Activated CD8-positive, alpha-beta memory T cell treated with anti-CD3 and anti-CD28 coated beads for 24 hours (primary cell): ENCODE measurements around the gene ELMOD3.
A peak's percentile ranks its signal among the peaks of the same experiment; 100 is the strongest.
"Not testable (repeated sequence)": the region's sequence is repeated elsewhere in the genome, so short reads cannot be mapped to it uniquely, and the experiment has no call there.

Source experiments
- DNase-seq: peaks from one replicate; pipeline ENCODE4 v3.0.0-alpha.2; 2020

The ELMOD3 gene

DNA sequence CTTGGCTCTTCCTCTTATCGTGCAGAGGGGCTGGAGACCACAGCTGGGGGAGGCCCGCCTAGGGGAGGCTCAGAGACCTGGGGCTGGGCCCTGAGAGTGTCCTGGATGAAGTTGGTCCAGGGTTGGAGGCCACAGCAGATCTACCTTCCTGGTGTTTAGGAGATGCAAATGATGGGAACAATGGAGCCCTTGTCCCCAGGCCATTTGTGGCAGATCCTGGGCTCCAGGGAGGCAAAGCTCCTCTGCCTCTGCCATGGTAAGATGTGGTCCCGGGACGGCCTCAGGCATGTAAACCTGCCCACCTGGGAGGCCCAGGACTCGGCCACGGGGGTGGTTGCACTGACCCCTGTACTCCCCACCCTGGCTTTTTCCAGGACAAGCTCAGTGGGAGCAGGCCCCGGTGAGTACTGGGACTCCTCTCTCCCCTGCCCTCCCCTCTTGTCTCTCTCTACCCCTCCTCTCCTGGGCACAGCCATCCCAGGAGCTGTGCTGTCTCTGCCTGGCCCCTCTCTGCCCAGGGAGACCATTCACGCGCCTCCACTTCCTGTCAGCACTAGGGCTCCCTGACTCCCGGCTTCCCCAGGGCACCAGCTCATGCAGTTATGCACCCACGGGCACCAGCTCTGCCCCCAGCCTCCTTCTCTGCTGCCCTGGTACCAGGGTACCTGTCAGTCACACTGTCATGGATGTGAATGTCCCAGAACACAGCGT is 74.8 kb downstream of the ELMOD3 start:
- DNase-seq = no peak

DNA sequence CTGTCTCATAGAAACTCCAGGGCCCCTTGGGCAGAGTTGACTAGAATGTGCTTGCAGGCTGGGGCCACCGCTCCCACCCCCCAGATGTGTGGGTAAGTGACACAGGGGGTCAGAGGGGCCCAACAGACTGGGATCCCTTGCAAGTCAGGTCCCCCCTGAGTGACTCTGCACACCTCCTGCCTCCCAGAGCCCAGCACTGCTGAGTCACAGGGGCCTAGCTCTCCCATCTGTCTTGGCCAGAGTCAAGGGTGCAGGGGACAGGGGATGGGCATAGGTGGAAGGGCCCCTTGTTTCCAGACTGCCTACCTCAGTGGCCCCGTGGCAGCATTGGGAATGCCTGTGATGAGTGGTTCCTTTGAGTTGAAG is 75.3 kb downstream of the ELMOD3 start:
- no peak for DNase-seq

DNA sequence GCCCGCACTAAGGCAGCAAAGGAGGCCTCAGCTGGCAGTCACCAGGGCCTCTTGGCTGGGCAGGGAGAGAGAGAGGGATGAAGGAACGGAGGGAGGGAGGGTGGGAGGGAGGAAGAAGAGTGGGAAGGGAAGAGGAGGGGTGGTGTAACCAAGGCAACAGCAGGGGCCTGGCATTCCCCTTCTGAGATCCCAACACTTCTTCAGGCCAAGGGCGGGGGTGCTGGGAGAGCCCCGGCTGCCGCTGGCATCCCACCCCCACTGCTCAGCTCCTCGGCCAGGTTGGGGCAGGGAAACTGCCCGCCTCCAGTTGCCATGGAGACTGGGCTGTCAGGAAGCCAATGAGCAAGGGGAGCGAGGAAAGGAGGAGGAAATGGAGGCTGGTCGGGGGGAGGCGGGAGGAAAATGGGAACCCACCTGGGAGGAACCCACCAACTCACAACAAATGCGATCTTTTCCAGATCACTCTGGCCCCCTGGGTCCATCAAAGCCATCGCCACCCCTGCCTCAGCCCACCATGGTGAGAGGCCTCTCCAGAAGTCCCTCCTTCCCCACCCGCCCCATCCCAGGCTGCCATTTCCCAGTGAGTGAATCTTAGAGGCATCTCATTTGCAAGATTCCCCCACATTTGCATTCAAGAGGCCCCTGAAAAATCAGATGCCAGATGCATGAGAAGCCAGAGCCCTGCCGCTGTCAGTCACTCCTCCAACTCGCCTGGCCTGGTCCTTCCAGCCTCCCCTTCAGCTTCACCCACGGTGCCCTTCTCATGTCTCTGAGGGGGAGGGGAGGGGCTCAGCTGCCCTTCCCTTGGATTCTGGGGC is 76.4 kb downstream of the ELMOD3 start:
- DNase-seq = no peak

DNA sequence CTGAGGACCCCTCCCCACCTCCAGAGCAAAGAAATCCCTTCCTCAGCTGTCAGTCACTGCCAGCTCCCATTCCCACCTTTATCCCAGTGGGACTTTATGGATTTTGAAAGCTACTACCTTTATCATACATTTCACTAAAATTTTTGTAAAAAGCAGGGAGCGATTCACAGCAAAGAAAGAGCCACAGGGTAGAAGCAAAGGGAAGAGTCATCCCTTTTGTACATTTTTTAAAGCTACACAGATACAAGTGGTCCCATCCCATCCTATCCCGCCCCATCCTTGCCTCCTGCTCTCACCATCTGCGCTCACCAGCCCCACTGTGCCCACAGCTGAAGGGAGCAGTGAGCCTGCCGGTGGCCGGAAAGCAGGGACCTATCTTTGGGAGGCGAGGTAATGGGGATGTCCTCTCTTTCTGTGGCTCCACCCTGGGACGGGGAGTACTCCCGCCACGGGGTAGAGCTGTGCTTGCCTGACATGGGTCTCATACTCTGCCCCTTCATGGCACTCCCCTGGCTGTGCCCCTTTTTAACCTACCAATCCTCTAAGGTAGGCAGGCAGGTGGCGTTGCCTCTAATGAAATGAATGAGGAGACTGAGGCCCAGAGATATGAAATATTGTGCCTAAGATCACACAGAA is 77.1 kb downstream of the ELMOD3 start:
- DNase-seq = no peak

- no peak for DNase-seq
These were observed 79.0 kb downstream of the ELMOD3 start for GRCh38 chr2:85433511-85434089.

GRCh38 chr2:85434696-85435095 is 80.1 kb downstream of the ELMOD3 start:
- no peak for DNase-seq

- no peak for DNase-seq
These were observed 80.8 kb downstream of the ELMOD3 start for GRCh38 chr2:85435220-85435958.

DNA sequence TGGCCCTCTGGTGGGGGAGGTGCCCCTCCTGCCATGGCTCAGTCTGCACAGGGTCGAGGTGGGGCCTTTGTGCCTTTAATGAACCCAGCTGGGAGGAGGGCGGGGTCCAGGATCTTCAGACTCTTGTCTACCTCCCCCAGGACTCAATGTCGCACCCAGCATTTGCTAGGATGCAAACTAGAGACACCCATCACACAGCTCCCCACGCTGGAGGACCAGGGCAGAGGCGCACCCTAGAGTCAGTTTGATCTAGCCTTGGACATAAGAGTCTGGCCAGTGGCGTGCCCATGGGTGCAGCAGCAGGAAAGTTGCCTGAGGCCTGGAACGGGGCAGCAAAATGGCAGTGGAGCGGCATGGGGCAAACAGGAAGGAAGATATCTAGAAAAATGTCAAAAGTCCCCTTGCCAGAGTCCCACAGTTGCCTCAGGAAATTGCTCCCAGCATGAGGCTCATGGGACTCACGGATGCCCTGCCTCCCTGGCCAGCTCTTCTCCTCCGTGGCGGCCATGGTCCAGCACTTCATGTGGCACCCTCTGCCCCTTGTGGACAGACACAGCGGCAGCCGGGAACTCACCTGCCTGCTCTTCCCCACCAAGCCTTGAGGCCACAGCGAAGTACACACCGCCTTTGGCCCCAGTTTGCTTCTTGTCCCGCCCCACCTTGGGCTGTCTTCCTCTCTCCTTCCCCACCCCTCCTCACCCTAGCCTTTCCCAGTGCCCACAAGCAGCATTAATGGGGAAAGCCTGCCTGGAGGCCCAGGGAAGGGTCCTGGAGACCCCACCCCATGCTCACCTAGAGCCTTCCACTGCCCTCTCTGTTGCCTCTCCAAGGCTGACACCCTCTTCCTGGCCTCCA is 81.6 kb downstream of the ELMOD3 start:
- no peak for DNase-seq

GRCh38 chr2:85436836-85437487 is 82.4 kb downstream of the ELMOD3 start:
- DNase-seq = no peak

DNA sequence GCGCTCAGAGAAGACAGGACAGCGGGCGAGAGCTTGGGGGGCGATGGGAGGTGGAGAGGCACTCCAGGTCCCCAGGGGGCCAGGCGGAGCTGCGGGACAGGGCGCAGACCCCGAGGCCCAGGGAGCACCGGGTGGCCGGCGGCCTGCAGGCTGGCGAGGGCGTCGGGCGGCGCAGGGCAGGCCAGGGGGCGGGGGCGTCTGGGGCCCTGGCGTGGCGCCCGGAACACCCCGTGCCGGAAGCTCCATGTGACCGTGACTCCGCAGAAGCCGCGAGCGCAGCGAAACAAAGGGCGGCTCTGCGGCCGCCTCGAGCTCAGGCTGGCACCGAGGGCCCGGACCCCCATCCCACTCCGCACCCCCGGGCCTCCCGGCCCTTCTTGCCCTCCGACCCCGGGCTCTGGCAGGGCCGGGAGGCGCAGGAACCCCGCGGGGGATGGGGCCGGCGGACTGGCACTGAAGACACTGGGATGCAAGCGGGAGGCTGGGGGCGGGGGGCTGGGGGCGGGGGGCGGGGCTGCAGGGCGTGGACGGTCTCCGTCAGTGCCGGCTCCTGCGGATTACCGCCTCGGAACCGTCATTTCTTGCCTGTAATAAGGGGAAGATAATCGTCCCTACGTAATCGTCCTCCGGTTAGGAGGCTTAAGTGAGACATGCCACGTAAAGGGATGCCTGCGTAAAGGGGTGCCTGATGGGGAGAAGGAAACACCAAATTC is 83.1 kb downstream of the ELMOD3 start:
- peak; percentile 90 for DNase-seq

GRCh38 chr2:85438201-85439024 is 83.8 kb downstream of the ELMOD3 start:
- no peak for DNase-seq

- no peak for DNase-seq
These were observed 84.5 kb downstream of the ELMOD3 start for GRCh38 chr2:85439025-85439472.

GRCh38 chr2:85439569-85439968 is 85.0 kb downstream of the ELMOD3 start:
- DNase-seq = not testable (repeated sequence)

GRCh38 chr2:85439986-85440385 is 85.4 kb downstream of the ELMOD3 start:
- DNase-seq = peak; percentile 71

DNA sequence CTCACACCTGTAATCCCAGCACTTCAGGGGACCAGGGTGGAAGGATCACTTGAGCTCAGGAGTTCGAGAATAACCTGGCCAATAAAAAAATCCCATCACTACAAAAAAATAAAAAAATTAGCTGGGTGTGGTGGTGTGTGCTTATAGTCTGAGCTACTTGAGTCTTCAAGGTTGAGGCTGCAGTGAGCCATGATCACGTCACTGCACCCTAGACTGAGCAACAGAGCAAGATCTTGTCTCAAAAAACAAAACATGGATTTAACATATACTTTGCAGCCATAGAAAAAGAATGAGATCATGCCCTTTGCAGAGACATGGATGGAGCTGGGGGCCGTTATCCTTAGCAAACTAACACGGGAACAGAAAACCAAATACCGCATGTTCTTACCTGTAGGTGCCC is 86.2 kb downstream of the ELMOD3 start:
- no peak for DNase-seq
